ENCODE results near the gene CUX1.

DNA sequence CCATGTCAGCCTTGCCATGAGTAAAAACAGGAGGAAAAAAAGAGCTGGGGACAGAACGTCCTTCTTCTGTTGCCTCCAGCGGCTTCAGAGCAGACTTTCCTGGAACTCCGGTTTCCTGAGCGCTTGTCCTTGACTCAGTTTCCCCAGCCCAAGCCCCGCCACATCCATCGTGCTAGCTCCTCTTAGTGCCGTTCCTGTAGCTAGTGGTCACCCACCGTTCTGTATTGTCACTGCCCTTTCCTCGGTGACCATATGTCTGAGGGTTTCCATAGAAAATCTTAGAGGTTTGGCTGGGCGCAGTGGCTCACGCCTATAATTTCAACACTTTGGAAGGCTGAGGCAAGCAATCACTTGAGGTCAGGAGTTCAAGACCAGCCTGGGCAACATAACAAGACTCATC is 100.1 kb downstream of the CUX1 start:
- TF ChIP-seq TAF1 (IDR thresholded peaks at IDR 0.05; ENCODE audit: borderline replicate concordance, low read depth, low read length) (no peak), POLR2A (IDR thresholded peaks at IDR 0.05; ENCODE audit: low read depth, low read length) (no peak)

All from GM12892 (cell line).